Measurements from ENCODE around the gene MYH15. TPM values are rescaled to one million over a fixed set of nuclear protein-coding genes. Genes with fewer than 3 reads are reported as not detected.

MYH15 gene
- polyA plus RNA-seq, 1 donor from 2014 or later, result 0.71 TPM

- no peaks in the 10 kb centered on the region for H4K20me1 ChIP-seq (ENCODE audit: insufficient read depth)
- TF ChIP-seq MXI1 (conservative IDR thresholded peaks at IDR 0.05; ENCODE audit: poor library complexity, severe bottlenecking), result no peak
- no peaks in the 10 kb centered on the region for H3F3A ChIP-seq (ENCODE audit: insufficient read depth, low read length, poor library complexity, severe bottlenecking)
- no peaks in the 10 kb centered on the region for H3K9me2 ChIP-seq (ENCODE audit: insufficient read depth, low read length)
- no peak overlapping the region for H3K4me2 ChIP-seq (ENCODE audit: low read length)
- no peak overlapping the region for H3K27ac ChIP-seq (ENCODE audit: low read length)
- no peaks in the 10 kb centered on the region for H3K27me3 ChIP-seq (ENCODE audit: insufficient read depth, low read depth, low read length)
- no peak overlapping the region for H3K9ac ChIP-seq (ENCODE audit: low read length)
- H3K36me3 ChIP-seq (ENCODE audit: insufficient read depth, low read length), result no peaks in the 10 kb centered on the region
- H3K79me2 ChIP-seq (replicated peaks; ENCODE audit: insufficient read depth, low read length), result no peaks in the 10 kb centered on the region
- H3K9me3 ChIP-seq (ENCODE audit: low read length), result no peaks in the 10 kb centered on the region
- H3K4me3 ChIP-seq (ENCODE audit: low read length), result no peak overlapping the region
- H2AFZ ChIP-seq (ENCODE audit: low read depth, low read length), result no peak overlapping the region
These were observed 18.9 kb downstream of the MYH15 start for GRCh38 chr3:108491456-108491855.

DNA sequence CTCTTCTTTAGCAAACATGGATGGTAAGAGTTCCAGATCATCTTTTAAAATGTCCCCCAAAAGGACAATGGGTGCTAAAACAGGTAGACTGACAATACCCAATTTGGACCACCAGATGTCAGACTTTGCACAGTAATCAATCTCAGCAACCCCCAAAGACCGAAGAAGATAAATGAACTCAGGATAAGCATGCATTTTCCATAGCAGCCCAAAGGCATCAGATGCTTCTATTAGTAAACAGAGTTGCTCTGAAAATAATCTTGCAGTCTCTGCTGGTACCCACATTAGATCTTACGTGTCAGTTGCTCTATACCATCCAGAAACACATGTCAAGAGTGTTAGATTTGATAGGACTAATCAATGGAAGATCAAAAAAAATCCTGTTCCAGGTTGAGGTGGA, 20.6 kb downstream of the MYH15 start:
- Histone ChIP-seq H3K79me2 (replicated peaks; ENCODE audit: insufficient read depth, low read length) (no peaks in the 10 kb centered on the region), H3K27me3 (ENCODE audit: insufficient read depth, low read depth, low read length) (no peaks in the 10 kb centered on the region), H3K27ac (ENCODE audit: low read length) (no peak overlapping the region), H2AFZ (ENCODE audit: low read depth, low read length) (no peak overlapping the region), H3K9me2 (ENCODE audit: insufficient read depth, low read length) (no peaks in the 10 kb centered on the region), H3F3A (ENCODE audit: insufficient read depth, low read length, poor library complexity, severe bottlenecking) (no peaks in the 10 kb centered on the region), H3K4me2 (ENCODE audit: low read length) (no peak overlapping the region), H3K4me3 (ENCODE audit: low read length) (no peak overlapping the region), H3K9me3 (ENCODE audit: low read length) (no peaks in the 10 kb centered on the region), H3K36me3 (ENCODE audit: insufficient read depth, low read length) (no peaks in the 10 kb centered on the region), H4K20me1 (ENCODE audit: insufficient read depth) (no peaks in the 10 kb centered on the region), H3K9ac (ENCODE audit: low read length) (no peak overlapping the region)
- TF ChIP-seq EP300 (conservative IDR thresholded peaks at IDR 0.05; ENCODE audit: poor library complexity, severe bottlenecking) (no peak), SMC3 (conservative IDR thresholded peaks at IDR 0.05; ENCODE audit: poor library complexity) (peak; percentile 96), RAD21 (conservative IDR thresholded peaks at IDR 0.05) (peak; percentile 96), MXI1 (conservative IDR thresholded peaks at IDR 0.05; ENCODE audit: poor library complexity, severe bottlenecking) (no peak)
- TF ChIP-seq, protein P1, sequence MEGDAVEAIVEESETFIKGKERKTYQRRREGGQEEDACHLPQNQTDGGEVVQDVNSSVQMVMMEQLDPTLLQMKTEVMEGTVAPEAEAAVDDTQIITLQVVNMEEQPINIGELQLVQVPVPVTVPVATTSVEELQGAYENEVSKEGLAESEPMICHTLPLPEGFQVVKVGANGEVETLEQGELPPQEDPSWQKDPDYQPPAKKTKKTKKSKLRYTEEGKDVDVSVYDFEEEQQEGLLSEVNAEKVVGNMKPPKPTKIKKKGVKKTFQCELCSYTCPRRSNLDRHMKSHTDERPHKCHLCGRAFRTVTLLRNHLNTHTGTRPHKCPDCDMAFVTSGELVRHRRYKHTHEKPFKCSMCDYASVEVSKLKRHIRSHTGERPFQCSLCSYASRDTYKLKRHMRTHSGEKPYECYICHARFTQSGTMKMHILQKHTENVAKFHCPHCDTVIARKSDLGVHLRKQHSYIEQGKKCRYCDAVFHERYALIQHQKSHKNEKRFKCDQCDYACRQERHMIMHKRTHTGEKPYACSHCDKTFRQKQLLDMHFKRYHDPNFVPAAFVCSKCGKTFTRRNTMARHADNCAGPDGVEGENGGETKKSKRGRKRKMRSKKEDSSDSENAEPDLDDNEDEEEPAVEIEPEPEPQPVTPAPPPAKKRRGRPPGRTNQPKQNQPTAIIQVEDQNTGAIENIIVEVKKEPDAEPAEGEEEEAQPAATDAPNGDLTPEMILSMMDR (IDR thresholded peaks at IDR 0.05; ENCODE audit: poor library complexity, severe bottlenecking), result peak; percentile 94

DNA sequence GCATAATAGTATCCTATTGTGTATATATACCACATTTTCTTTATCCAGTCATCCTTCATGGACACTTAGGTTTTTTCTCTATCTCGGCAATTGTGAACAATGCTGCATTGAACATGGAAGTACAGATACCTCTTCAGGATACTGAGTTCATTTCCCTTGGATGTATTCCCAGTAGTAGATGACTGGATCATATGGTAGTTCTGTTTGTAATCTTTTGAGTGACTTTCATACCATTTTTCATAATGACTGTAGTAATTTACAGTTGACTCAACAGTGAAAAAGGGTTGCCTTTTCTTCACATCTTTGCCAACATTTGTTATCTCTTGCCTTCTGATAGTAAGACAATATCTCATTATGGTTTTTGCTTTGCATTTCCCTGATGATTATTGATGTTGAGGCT, 21.8 kb downstream of the MYH15 start:
- H3K9me2 ChIP-seq (ENCODE audit: insufficient read depth, low read length), result no peaks in the 10 kb centered on the region
- H2AFZ ChIP-seq (ENCODE audit: low read depth, low read length), result no peak overlapping the region
- TF ChIP-seq MXI1 (conservative IDR thresholded peaks at IDR 0.05; ENCODE audit: poor library complexity, severe bottlenecking) (no peak), REST (IDR thresholded peaks at IDR 0.05; ENCODE audit: borderline replicate concordance) (no peak), TAF1 (IDR thresholded peaks at IDR 0.05; ENCODE audit: low read depth) (no peak), EP300 (conservative IDR thresholded peaks at IDR 0.05; ENCODE audit: poor library complexity, severe bottlenecking) (no peak), SMC3 (conservative IDR thresholded peaks at IDR 0.05; ENCODE audit: poor library complexity) (no peak), EZH2 (IDR thresholded peaks at IDR 0.05; ENCODE audit: borderline replicate concordance, insufficient read depth, low read length, poor library complexity, severe bottlenecking) (no peak), POLR2AphosphoS5 (IDR thresholded peaks at IDR 0.05) (no peak), RAD21 (conservative IDR thresholded peaks at IDR 0.05) (no peak)
- TF ChIP-seq, protein P1 (IDR thresholded peaks at IDR 0.05; ENCODE audit: poor library complexity, severe bottlenecking), result no peak
- H3K36me3 ChIP-seq (ENCODE audit: insufficient read depth, low read length), result no peaks in the 10 kb centered on the region
- no peak overlapping the region for H3K9ac ChIP-seq (ENCODE audit: low read length)
- H3K4me2 ChIP-seq (ENCODE audit: low read length), result no peak overlapping the region
- H3K4me3 ChIP-seq (ENCODE audit: low read length), result no peak overlapping the region
- no peaks in the 10 kb centered on the region for H4K20me1 ChIP-seq (ENCODE audit: insufficient read depth)
- no peaks in the 10 kb centered on the region for H3K79me2 ChIP-seq (replicated peaks; ENCODE audit: insufficient read depth, low read length)
- no peaks in the 10 kb centered on the region for H3K9me3 ChIP-seq (ENCODE audit: low read length)
- no peak overlapping the region for H3K27ac ChIP-seq (ENCODE audit: low read length)
- H3F3A ChIP-seq (ENCODE audit: insufficient read depth, low read length, poor library complexity, severe bottlenecking), result no peaks in the 10 kb centered on the region
- no peaks in the 10 kb centered on the region for H3K27me3 ChIP-seq (ENCODE audit: insufficient read depth, low read depth, low read length)
